ENCODE results near the gene PRKCZ. TPM values are rescaled to one million over a fixed set of nuclear protein-coding genes. Genes with fewer than 3 reads are reported as not detected.
"Not testable (repeated sequence)": the region's sequence is repeated elsewhere in the genome, so short reads cannot be mapped to it uniquely, and the experiment has no call there.

PRKCZ gene
- total RNA-seq, 1 donor from 2014 or later, result 37.6 TPM

GRCh38 chr1:2136386-2137235 lies 86.4 kb downstream of the PRKCZ start:
- no peak for DNase-seq (ENCODE audit: low read depth)
- Histone ChIP-seq H3K27me3 (ENCODE audit: control insufficient read depth, insufficient read depth, low read length) (no peaks in the 10 kb centered on the region), H3K4me3 (ENCODE audit: low read depth, low read length) (no peak overlapping the region), H3K36me3 (ENCODE audit: control insufficient read depth, insufficient read depth, low read length) (no peaks in the 10 kb centered on the region)
- no peak for TF ChIP-seq CTCF (IDR thresholded peaks at IDR 0.05; ENCODE audit: insufficient read depth, low read length, poor library complexity, severe bottlenecking)

- DNase-seq (ENCODE audit: low read depth), result no peak
- TF ChIP-seq CTCF (IDR thresholded peaks at IDR 0.05; ENCODE audit: insufficient read depth, low read length, poor library complexity, severe bottlenecking), result no peak
- no peaks in the 10 kb centered on the region for H3K36me3 ChIP-seq (ENCODE audit: control insufficient read depth, insufficient read depth, low read length)
- H3K4me3 ChIP-seq (ENCODE audit: low read depth, low read length), result no peak overlapping the region
- H3K27me3 ChIP-seq (ENCODE audit: control insufficient read depth, insufficient read depth, low read length), result no peaks in the 10 kb centered on the region
Measured at GRCh38 chr1:2137257-2138121, 87.3 kb downstream of the PRKCZ start.

GRCh38 chr1:2139156-2139555 lies 88.9 kb downstream of the PRKCZ start:
- not testable (repeated sequence) for DNase-seq (ENCODE audit: low read depth); H3K36me3 ChIP-seq (ENCODE audit: control insufficient read depth, insufficient read depth, low read length); H3K27me3 ChIP-seq (ENCODE audit: control insufficient read depth, insufficient read depth, low read length); H3K4me3 ChIP-seq (ENCODE audit: low read depth, low read length)

- no peak for DNase-seq (ENCODE audit: low read depth)
- TF ChIP-seq CTCF (IDR thresholded peaks at IDR 0.05; ENCODE audit: insufficient read depth, low read length, poor library complexity, severe bottlenecking), result no peak
- Histone ChIP-seq H3K4me3 (ENCODE audit: low read depth, low read length) (no peak overlapping the region), H3K36me3 (ENCODE audit: control insufficient read depth, insufficient read depth, low read length) (no peaks in the 10 kb centered on the region), H3K27me3 (ENCODE audit: control insufficient read depth, insufficient read depth, low read length) (no peaks in the 10 kb centered on the region)
Measured at GRCh38 chr1:2141025-2141424, 90.8 kb downstream of the PRKCZ start.

- no peak for DNase-seq (ENCODE audit: low read depth)
- Histone ChIP-seq H3K27me3 (ENCODE audit: control insufficient read depth, insufficient read depth, low read length) (no peaks in the 10 kb centered on the region), H3K36me3 (ENCODE audit: control insufficient read depth, insufficient read depth, low read length) (no peaks in the 10 kb centered on the region), H3K4me3 (ENCODE audit: low read depth, low read length) (no peak overlapping the region)
- no peak for TF ChIP-seq CTCF (IDR thresholded peaks at IDR 0.05; ENCODE audit: insufficient read depth, low read length, poor library complexity, severe bottlenecking)
Measured at GRCh38 chr1:2143814-2144500, 93.7 kb downstream of the PRKCZ start.
